Measurements from ENCODE around the gene TRIM46. TPM values are rescaled to one million over a fixed set of nuclear protein-coding genes. Genes with fewer than 3 reads are reported as not detected.

Gene TRIM46
- total and polyA plus RNA-seq, 2 of the 13 experiments (the other 11 are each of a cell fraction or from before 2014, with no cell fraction given), result 0.04 to 0.09 TPM

GRCh38 chr1:155174324-155175280 is 953 bp downstream of the TRIM46 start:
- peaks cover 0 to 7% of the 10 kb centered on the region in 2 experiments; a peak in 2 of 5 replicates for H3K36me3 ChIP-seq (replicated peaks in 1 of 2; ENCODE audit: control insufficient read depth in 1 of 2, insufficient read depth in 2 of 2, low read length in 2 of 2)
- BruUV-seq (replicated peaks), result no TSS peak
- in situ Hi-C loops (cut with HindIII; ENCODE audit: extremely low pct_ligation_motif_present, low pct_unique_long_range_greater_than_20kb) (no loop called here), intact Hi-C loops (cut with micrococcal nuclease; ENCODE audit: unreplicated experiment) (no loop called here)
- ChIA-PET POLR2A (no interaction called here), CTCF (ENCODE audit: low intra/inter-chr PET ratio, low total read pairs) (no interaction called here)
- no peaks in the 10 kb centered on the region for H3K9me3 ChIP-seq (ENCODE audit: low read length)
- peaks cover 10% of the 10 kb centered on the region for H3K79me2 ChIP-seq (ENCODE audit: insufficient read depth, low read length)
- FAIRE-seq, result no peak
- no peak for DNase-seq (ENCODE audit: low spot score)
- H4K20me1 ChIP-seq (ENCODE audit: insufficient read depth, low read length), result no peaks in the 10 kb centered on the region
- H3K27ac ChIP-seq (ENCODE audit: extremely low read length, insufficient read depth, low read length), result no peak overlapping the region
- no peak overlapping the region for H2AFZ ChIP-seq (ENCODE audit: low read length)
- no peak for ATAC-seq
- H3K4me2 ChIP-seq (ENCODE audit: low read depth, low read length), result no peak overlapping the region
- 0 out of 5 replicates have a peak, but pooled peaks cover 0 to 1% of the 10 kb centered on the region in 2 experiments for H3K27me3 ChIP-seq (ENCODE audit: control insufficient read depth in 1 of 2, insufficient read depth in 2 of 2, low read length in 2 of 2)
- no peak overlapping the region for H3K9ac ChIP-seq (ENCODE audit: insufficient read depth, low read depth, low read length)
- TF ChIP-seq ZSCAN12 (CRISPR knock-in tag; IDR thresholded peaks at IDR 0.05) (no peak), PHF5A (CRISPR knock-in tag; IDR thresholded peaks at IDR 0.05; ENCODE audit: low read depth, unreplicated experiment) (no peak)
- peaks cover 55% of the 10 kb centered on the region for H3K4me1 ChIP-seq (ENCODE audit: insufficient read depth, low read length)
- WGBS (ENCODE audit: low lambda C conversion rate), result 63% methylated on average over 29 of the region's 35 CpGs
- no peak overlapping the region for H3K4me3 ChIP-seq (replicated peaks in 1 of 3; ENCODE audit: insufficient read depth in 1 of 3, low read depth in 2 of 3, low read length in 3 of 3)

GRCh38 chr1:155175281-155175926 is 1.8 kb downstream of the TRIM46 start:
- H3K79me2 ChIP-seq (ENCODE audit: insufficient read depth, low read length), result peaks cover 10% of the 10 kb centered on the region
- H3K4me1 ChIP-seq (ENCODE audit: insufficient read depth, low read length), result peaks cover 55% of the 10 kb centered on the region
- no peak for ATAC-seq
- POLR2A ChIA-PET, result no interaction called here
- 0 out of 5 replicates have a peak, but pooled peaks cover 0 to 1% of the 10 kb centered on the region in 2 experiments for H3K27me3 ChIP-seq (ENCODE audit: control insufficient read depth in 1 of 2, insufficient read depth in 2 of 2, low read length in 2 of 2)
- H3K27ac ChIP-seq (ENCODE audit: extremely low read length, insufficient read depth, low read length), result no peak overlapping the region
- peaks cover 0 to 4% of the 10 kb centered on the region in 2 experiments; a peak in 1 of 5 replicates for H3K36me3 ChIP-seq (replicated peaks in 1 of 2; ENCODE audit: control insufficient read depth in 1 of 2, insufficient read depth in 2 of 2, low read length in 2 of 2)
- H3K9me3 ChIP-seq (ENCODE audit: low read length), result no peaks in the 10 kb centered on the region
- no peak overlapping the region for H3K4me2 ChIP-seq (ENCODE audit: low read depth, low read length)
- 78% methylated on average over 8 of the region's 12 CpGs for WGBS (ENCODE audit: low lambda C conversion rate)
- BruUV-seq (replicated peaks), result no TSS peak
- H3K9ac ChIP-seq (ENCODE audit: insufficient read depth, low read depth, low read length), result no peak overlapping the region
- no peaks in the 10 kb centered on the region for H4K20me1 ChIP-seq (ENCODE audit: insufficient read depth, low read length)
- in situ Hi-C loops (cut with HindIII; ENCODE audit: extremely low pct_ligation_motif_present, low pct_unique_long_range_greater_than_20kb), result no loop called here
- no peak overlapping the region for H3K4me3 ChIP-seq (replicated peaks in 1 of 3; ENCODE audit: insufficient read depth in 1 of 3, low read depth in 2 of 3, low read length in 3 of 3)
- DNase-seq (ENCODE audit: low spot score), result no peak
- no peak for FAIRE-seq
- H2AFZ ChIP-seq (ENCODE audit: low read length), result no peak overlapping the region
- CTCF ChIA-PET (ENCODE audit: low intra/inter-chr PET ratio, low total read pairs), result no interaction called here
- intact Hi-C loops (cut with micrococcal nuclease; ENCODE audit: unreplicated experiment), result no loop called here
- TF ChIP-seq ASH2L (IDR thresholded peaks at IDR 0.05; ENCODE audit: insufficient read length, low read depth, low read length) (no peak), SRY (CRISPR knock-in tag; IDR thresholded peaks at IDR 0.05) (no peak), HOXA9 (CRISPR knock-in tag; IDR thresholded peaks at IDR 0.05; ENCODE audit: borderline replicate concordance) (no peak), ZNF646 (CRISPR knock-in tag; IDR thresholded peaks at IDR 0.05) (no peak), ZEB1 (IDR thresholded peaks at IDR 0.05; ENCODE audit: insufficient replicate concordance, low read depth) (no peak), ZNF563 (CRISPR knock-in tag; IDR thresholded peaks at IDR 0.05) (no peak), ETV5 (CRISPR knock-in tag; IDR thresholded peaks at IDR 0.05; ENCODE audit: borderline replicate concordance) (no peak), ARNTL (CRISPR knock-in tag; IDR thresholded peaks at IDR 0.05) (no peak)
